ENCODE data around the gene UQCRC2.

UQCRC2 gene

DNA sequence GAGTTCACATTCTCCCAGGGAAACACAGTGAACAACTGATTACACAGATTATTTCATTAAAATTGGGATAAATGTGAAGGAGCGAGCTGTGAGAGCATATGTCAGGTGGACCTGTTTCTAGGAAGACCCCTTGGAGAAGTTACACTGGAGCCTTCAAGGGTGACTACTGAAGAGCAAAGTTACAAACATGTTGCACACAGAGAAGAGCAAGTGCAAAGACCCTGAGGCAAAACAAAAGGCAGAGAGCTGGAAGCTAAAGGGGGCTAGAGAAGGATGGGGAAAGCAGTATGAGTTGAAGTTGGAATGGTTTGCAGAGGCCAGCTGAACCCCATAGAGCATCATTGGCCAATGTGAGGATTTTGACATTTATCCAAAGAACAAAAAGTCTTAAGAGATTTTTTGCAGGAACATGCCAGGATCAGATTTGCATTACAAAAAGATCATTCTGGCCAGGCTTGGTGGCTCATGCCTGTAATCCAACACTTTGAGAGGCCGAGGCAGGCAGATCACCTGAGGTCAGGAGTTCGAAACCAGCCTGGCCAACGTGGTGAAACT lies 33.6 kb downstream of the UQCRC2 start (continued):
- peak; percentile 58 for TF ChIP-seq ZNF623 (tag by site-specific recombination; IDR thresholded peaks at IDR 0.05)

DNA sequence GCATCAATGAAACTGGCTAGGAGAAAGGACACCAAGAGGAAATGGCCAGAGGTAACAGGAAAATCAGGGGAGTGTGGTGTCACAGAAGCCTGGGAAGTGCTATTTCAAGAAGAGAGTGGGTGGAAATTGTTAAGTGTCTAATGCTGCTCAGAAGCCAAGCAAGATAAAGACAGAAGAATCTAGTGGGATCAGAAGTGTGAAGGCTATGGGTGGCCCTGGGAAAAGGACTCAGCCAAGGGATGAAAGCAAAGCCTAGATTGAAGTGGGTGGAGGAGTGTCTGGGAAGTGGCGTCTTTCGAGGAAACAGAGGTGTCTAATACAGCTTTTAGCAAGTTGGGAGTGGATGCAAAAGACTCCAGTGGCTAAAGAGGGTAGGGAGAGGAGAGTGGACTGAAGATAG lies 34.3 kb downstream of the UQCRC2 start:
- Histone ChIP-seq H3K27ac (ENCODE audit: extremely low read depth, low read depth, low read length) (no peak overlapping the region), H3K4me3 (ENCODE audit: low read depth, low read length) (no peak overlapping the region), H3K36me3 (ENCODE audit: control insufficient read depth in 2 of 2, insufficient read depth in 1 of 2, low read length in 2 of 2) (peaks cover 17 to 41% of the 10 kb centered on the region in 2 experiments), H3K9me3 (ENCODE audit: control insufficient read depth, insufficient read depth, low read depth, low read length) (no peaks in the 10 kb centered on the region), H3K4me1 (ENCODE audit: control insufficient read depth, insufficient read depth, low read length) (peaks cover 13% of the 10 kb centered on the region)
- CTCF ChIA-PET = no interaction called here
- peak; percentile 23; the same call in 1 of the 2 replicates for TF ChIP-seq ZFHX2 (tag by site-specific recombination; conservative IDR thresholded peaks at IDR 0.05)
- peak; percentile 67 for TF ChIP-seq EGR2 (tag by site-specific recombination; IDR thresholded peaks at IDR 0.05; ENCODE audit: low read depth)
- TF ChIP-seq GFI1B (tag by site-specific recombination; IDR thresholded peaks at IDR 0.05) = no peak
- TF ChIP-seq, protein P1, sequence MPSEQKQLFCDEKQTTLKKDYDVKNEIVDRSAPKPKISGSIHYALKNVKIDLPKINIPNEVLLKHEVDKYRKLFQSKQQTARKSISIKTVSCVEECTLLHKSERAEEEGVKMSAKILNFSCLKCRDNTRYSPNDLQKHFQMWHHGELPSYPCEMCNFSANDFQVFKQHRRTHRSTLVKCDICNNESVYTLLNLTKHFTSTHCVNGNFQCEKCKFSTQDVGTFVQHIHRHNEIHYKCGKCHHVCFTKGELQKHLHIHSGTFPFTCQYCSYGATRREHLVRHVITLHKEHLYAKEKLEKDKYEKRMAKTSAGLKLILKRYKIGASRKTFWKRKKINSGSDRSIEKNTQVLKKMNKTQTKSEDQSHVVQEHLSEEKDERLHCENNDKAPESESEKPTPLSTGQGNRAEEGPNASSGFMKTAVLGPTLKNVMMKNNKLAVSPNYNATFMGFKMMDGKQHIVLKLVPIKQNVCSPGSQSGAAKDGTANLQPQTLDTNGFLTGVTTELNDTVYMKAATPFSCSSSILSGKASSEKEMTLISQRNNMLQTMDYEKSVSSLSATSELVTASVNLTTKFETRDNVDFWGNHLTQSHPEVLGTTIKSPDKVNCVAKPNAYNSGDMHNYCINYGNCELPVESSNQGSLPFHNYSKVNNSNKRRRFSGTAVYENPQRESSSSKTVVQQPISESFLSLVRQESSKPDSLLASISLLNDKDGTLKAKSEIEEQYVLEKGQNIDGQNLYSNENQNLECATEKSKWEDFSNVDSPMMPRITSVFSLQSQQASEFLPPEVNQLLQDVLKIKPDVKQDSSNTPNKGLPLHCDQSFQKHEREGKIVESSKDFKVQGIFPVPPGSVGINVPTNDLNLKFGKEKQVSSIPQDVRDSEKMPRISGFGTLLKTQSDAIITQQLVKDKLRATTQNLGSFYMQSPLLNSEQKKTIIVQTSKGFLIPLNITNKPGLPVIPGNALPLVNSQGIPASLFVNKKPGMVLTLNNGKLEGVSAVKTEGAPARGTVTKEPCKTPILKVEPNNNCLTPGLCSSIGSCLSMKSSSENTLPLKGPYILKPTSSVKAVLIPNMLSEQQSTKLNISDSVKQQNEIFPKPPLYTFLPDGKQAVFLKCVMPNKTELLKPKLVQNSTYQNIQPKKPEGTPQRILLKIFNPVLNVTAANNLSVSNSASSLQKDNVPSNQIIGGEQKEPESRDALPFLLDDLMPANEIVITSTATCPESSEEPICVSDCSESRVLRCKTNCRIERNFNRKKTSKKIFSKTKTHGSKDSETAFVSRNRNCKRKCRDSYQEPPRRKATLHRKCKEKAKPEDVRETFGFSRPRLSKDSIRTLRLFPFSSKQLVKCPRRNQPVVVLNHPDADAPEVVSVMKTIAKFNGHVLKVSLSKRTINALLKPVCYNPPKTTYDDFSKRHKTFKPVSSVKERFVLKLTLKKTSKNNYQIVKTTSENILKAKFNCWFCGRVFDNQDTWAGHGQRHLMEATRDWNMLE (tag by site-specific recombination; conservative IDR thresholded peaks at IDR 0.05; ENCODE audit: low read depth) = no peak
- no peak for TF ChIP-seq GLI4 (tag by site-specific recombination; IDR thresholded peaks at IDR 0.05)
- TF ChIP-seq KLF16 (tag by site-specific recombination; IDR thresholded peaks at IDR 0.05) = no peak
- POLR2A ChIA-PET = interaction anchor here (1.4 kb wide), 1 partner anchor 201 kb away, joined by 3 read pairs; no protein-coding TSS in a partner anchor

DNA sequence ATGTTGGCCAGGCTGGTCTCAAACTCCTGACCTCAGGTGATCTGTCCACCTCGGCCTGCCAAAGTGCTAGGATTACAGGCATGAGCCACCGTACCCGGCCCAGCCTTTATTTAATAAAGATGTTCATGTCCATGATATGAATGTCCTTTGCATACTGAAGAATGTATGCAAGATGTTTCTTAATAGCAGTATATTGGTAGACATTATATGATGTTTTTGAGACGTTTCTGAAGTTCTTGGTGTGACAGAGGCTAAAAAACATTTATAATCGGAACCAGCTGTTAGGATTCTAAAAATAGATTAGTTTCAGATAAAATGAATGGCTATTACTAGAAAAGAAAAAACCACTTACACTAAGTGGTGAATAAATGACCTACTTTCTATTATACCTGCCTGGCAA lies 36.0 kb downstream of the UQCRC2 start:
- no peaks in the 10 kb centered on the region for H3K9me3 ChIP-seq (ENCODE audit: control insufficient read depth, insufficient read depth, low read depth, low read length)
- no peak overlapping the region for H3K4me3 ChIP-seq (ENCODE audit: low read depth, low read length)
- H3K4me1 ChIP-seq (ENCODE audit: control insufficient read depth, insufficient read depth, low read length) = peaks cover 13% of the 10 kb centered on the region
- CTCF ChIA-PET = interaction anchor here (0.9 to 2.8 kb wide), 6 partner anchors 11 to 198 kb away, joined by 3 to 20 read pairs (median 10); no protein-coding TSS in a partner anchor
- H3K36me3 ChIP-seq (ENCODE audit: control insufficient read depth in 2 of 2, insufficient read depth in 1 of 2, low read length in 2 of 2) = peaks cover 4 to 24% of the 10 kb centered on the region in 2 experiments; a peak in 2 of 3 replicates
- H3K27ac ChIP-seq (ENCODE audit: extremely low read depth, low read depth, low read length) = no peak overlapping the region
- POLR2A ChIA-PET = interaction anchor here (0.6 to 1.8 kb wide), 3 partner anchors 36 to 200 kb away, joined by 3 to 5 read pairs (median 5); partner anchors contain the start of gene UQCRC2
- no peak for TF ChIP-seq ZNF48 (tag by site-specific recombination; IDR thresholded peaks at IDR 0.05)
- TF ChIP-seq, protein P2, sequence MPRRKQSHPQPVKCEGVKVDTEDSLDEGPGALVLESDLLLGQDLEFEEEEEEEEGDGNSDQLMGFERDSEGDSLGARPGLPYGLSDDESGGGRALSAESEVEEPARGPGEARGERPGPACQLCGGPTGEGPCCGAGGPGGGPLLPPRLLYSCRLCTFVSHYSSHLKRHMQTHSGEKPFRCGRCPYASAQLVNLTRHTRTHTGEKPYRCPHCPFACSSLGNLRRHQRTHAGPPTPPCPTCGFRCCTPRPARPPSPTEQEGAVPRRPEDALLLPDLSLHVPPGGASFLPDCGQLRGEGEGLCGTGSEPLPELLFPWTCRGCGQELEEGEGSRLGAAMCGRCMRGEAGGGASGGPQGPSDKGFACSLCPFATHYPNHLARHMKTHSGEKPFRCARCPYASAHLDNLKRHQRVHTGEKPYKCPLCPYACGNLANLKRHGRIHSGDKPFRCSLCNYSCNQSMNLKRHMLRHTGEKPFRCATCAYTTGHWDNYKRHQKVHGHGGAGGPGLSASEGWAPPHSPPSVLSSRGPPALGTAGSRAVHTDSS (tag by site-specific recombination; IDR thresholded peaks at IDR 0.05) = no peak
- TF ChIP-seq ZNF416 (tag by site-specific recombination; IDR thresholded peaks at IDR 0.05) = no peak
- TF ChIP-seq ZNF596 (tag by site-specific recombination; IDR thresholded peaks at IDR 0.05) = no peak
- TF ChIP-seq ZNF302 (tag by site-specific recombination; IDR thresholded peaks at IDR 0.05; ENCODE audit: low read depth) = no peak
- no peak for TF ChIP-seq ZNF19 (tag by site-specific recombination; IDR thresholded peaks at IDR 0.05; ENCODE audit: low read depth)
- no peak for TF ChIP-seq ZNF426 (tag by site-specific recombination; IDR thresholded peaks at IDR 0.05)
- no peak for TF ChIP-seq ZNF701 (tag by site-specific recombination; IDR thresholded peaks at IDR 0.05)
- no peak for TF ChIP-seq ZNF146 (tag by site-specific recombination; IDR thresholded peaks at IDR 0.05)
- TF ChIP-seq, protein P3, sequence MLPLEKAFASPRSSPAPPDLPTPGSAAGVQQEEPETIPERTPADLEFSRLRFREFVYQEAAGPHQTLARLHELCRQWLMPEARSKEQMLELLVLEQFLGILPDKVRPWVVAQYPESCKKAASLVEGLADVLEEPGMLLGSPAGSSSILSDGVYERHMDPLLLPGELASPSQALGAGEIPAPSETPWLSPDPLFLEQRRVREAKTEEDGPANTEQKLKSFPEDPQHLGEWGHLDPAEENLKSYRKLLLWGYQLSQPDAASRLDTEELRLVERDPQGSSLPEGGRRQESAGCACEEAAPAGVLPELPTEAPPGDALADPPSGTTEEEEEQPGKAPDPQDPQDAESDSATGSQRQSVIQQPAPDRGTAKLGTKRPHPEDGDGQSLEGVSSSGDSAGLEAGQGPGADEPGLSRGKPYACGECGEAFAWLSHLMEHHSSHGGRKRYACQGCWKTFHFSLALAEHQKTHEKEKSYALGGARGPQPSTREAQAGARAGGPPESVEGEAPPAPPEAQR (tag by site-specific recombination; IDR thresholded peaks at IDR 0.05) = no peak
- no peak for TF ChIP-seq ZNF548 (tag by site-specific recombination; IDR thresholded peaks at IDR 0.05)
- TF ChIP-seq, protein P4, sequence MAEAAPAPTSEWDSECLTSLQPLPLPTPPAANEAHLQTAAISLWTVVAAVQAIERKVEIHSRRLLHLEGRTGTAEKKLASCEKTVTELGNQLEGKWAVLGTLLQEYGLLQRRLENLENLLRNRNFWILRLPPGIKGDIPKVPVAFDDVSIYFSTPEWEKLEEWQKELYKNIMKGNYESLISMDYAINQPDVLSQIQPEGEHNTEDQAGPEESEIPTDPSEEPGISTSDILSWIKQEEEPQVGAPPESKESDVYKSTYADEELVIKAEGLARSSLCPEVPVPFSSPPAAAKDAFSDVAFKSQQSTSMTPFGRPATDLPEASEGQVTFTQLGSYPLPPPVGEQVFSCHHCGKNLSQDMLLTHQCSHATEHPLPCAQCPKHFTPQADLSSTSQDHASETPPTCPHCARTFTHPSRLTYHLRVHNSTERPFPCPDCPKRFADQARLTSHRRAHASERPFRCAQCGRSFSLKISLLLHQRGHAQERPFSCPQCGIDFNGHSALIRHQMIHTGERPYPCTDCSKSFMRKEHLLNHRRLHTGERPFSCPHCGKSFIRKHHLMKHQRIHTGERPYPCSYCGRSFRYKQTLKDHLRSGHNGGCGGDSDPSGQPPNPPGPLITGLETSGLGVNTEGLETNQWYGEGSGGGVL (tag by site-specific recombination; IDR thresholded peaks at IDR 0.05) = no peak
- no peak for TF ChIP-seq ZNF169 (tag by site-specific recombination; IDR thresholded peaks at IDR 0.05)
- no peak for TF ChIP-seq ZNF792 (tag by site-specific recombination; IDR thresholded peaks at IDR 0.05)
- no peak for TF ChIP-seq ZNF394 (tag by site-specific recombination; IDR thresholded peaks at IDR 0.05; ENCODE audit: borderline replicate concordance)
- TF ChIP-seq ZNF16 (tag by site-specific recombination; IDR thresholded peaks at IDR 0.05; ENCODE audit: low read depth) = no peak
- TF ChIP-seq ZBTB48 (tag by site-specific recombination; IDR thresholded peaks at IDR 0.05) = no peak
- no peak for TF ChIP-seq GLIS2 (tag by site-specific recombination; IDR thresholded peaks at IDR 0.05)
